Spleen (tissue), 11 donors: ENCODE data around the gene MKNK1. TPM values are rescaled to one million over a fixed set of nuclear protein-coding genes. Genes with fewer than 3 reads are reported as not detected.

Experiments used
- DNase-seq: peaks from one replicate; pipeline ENCODE4 v3.0.0-alpha.2; 2020
- H3K27ac ChIP-seq, 8 donors: fragments of 200-600 bp; sonication (generic) in 7 of 8; 1 replicate in 4 of 8; 2 replicates in 4 of 8; pipeline versions ENCODE4 v1.5.0 to v1.8.0; 2016 to 2021; ENCODE audit warnings: inconsistent platforms in 4 of 8, mild to moderate bottlenecking in 4 of 8, moderate library complexity in 1 of 8
- H3K27me3 ChIP-seq, 7 donors: fragments of 200-600 bp; sonication (generic) in 6 of 7; replicated peaks in 1 of 7; 1 replicate in 4 of 7; 2 replicates in 3 of 7; pipeline versions ENCODE4 v1.5.0 to v1.8.0; 2016 to 2021; ENCODE audit warnings: inconsistent platforms in 3 of 7, mild to moderate bottlenecking in 1 of 7
- H3K36me3 ChIP-seq, 6 donors: fragments of 200-600 bp; sonication (generic) in 5 of 6; 1 replicate in 4 of 6; 2 replicates in 2 of 6; pipeline versions ENCODE4 v1.5.0 to v1.8.0; 2016 to 2021; ENCODE audit warnings: inconsistent platforms in 2 of 6
- H3K4me1 ChIP-seq, 6 donors: fragments of 200-600 bp; sonication (generic) in 5 of 6; 1 replicate in 3 of 6; 2 replicates in 3 of 6; pipeline versions ENCODE4 v1.5.0 to v1.8.0; 2016 to 2021; ENCODE audit warnings: inconsistent platforms in 3 of 6
- H3K4me3 ChIP-seq, 8 donors: fragments of 200-600 bp; sonication (generic) in 7 of 8; 1 replicate in 4 of 8; 2 replicates in 4 of 8; pipeline versions ENCODE4 v1.5.0 to v1.8.0; 2016 to 2021; ENCODE audit warnings: inconsistent platforms in 4 of 8, mild to moderate bottlenecking in 4 of 8, moderate library complexity in 2 of 8
- H3K9me3 ChIP-seq, 8 donors: fragments of 200-600 bp; sonication (generic) in 7 of 8; 1 replicate in 4 of 8; 2 replicates in 4 of 8; pipeline versions ENCODE4 v1.5.0 to v1.8.0; 2016 to 2021; ENCODE audit warnings: inconsistent platforms in 4 of 8
- CTCF ChIP-seq, 11 experiments: fragments of 200-600 bp in 7 of 11; fragments of 450-650 bp in 4 of 11; sonication (generic) in 4 of 11; IDR thresholded peaks in 8 of 11; conservative IDR thresholded peaks in 3 of 11; 1 replicate in 7 of 11; 2 replicates in 4 of 11; pipeline versions ENCODE4 v1.4.0 to v1.8.0; 2016 to 2021; ENCODE audit warnings: antibody characterized with exemption in 11 of 11, inconsistent platforms in 4 of 11, mild to moderate bottlenecking in 1 of 11
- POLR2A ChIP-seq, 3 donors: fragments of 450-650 bp; IDR thresholded peaks; one replicate each; pipeline ENCODE4 v1.5.1; 2017; ENCODE audit warnings: antibody characterized with exemption in 3 of 3, mild to moderate bottlenecking in 1 of 3
- POLR2AphosphoS5 ChIP-seq, 3 donors: sonication (generic); formaldehyde crosslinking; IDR thresholded peaks; one replicate each; pipeline ENCODE4 v1.5.1; 2017; ENCODE audit warnings: antibody characterized with exemption in 3 of 3
- WGBS, 5 donors: extraction: QIAGEN DNeasy Blood & Tissue Kit in 3 of 5; methylation state at CpG; one replicate each; pipeline versions ENCODE4 v1.1.5 to v1.1.7; 2013 to 2018; 5-methylcytosine and 5-hydroxymethylcytosine counted together
- intact Hi-C: fragments of 100-400 bp; cut with DNase I; formaldehyde crosslinking; loops from one replicate; pipeline ENCODE4 v1.15.0; 2023; ENCODE audit warnings: low total_unique reads
- polyA plus RNA-seq, 3 donors: library from polyadenylated mRNA; stranded (reverse); fragments of 200-250 nt; gene quantifications; one replicate each; pipeline ENCODE4 v1.2.1, GENCODE V29; 2013
- total RNA-seq, 7 donors: library from RNA; depleted of rRNA in 3 of 7; stranded (reverse); fragments of >200 nt in 3 of 7; fragmentation: NEBNext Ultra II Directional in 4 of 7; extraction: Animal tissue kit (Norgen Biotek cat#: 25700) in 4 of 7; gene quantifications; one replicate each; pipeline versions ENCODE4 v1.1.0 to v1.2.1, GENCODE V29; 2016 to 2021
- donor health status: healthy with polysubstance abuse.
- donor health status: DM: no; HTN: no; CAD: no; lungs with moderate emphysema.
- donor health status: DM: no; HTN: no; CAD: no.
- donor health status: Bipolar disorder and iron deficiency.
- donor health status: healthy.
- donor health status: DM: no; HTN: no; CAD: no.
- donor health status: DM: yes; HTN: yes; CAD: no.

MKNK1 gene
- total and polyA plus RNA-seq, 10 donors: 19.2 to 169 (median 91.1) TPM

GRCh38 chr1:46558141-46558963 is 45.7 kb downstream of the MKNK1 start:
- intact Hi-C loops: no loop called here
- no peak overlapping the region for H3K27ac ChIP-seq

GRCh38 chr1:46557403-46557802 is 46.7 kb downstream of the MKNK1 start:
- intact Hi-C loops: no loop called here
- no peak for DNase-seq

More at GRCh38 chr1:46558141-46558963, 45.7 kb downstream of the MKNK1 start:
- peak; percentile 64 for DNase-seq
- no peaks in the 10 kb centered on the region for H3K27me3 ChIP-seq
- no peak overlapping the region for H3K4me3 ChIP-seq
- peaks cover 0 to 2% (median 0%) of the 10 kb centered on the region in 6 donors for H3K4me1 ChIP-seq
- TF ChIP-seq CTCF (IDR thresholded peaks at IDR 0.05 in 8 of 11, conservative IDR thresholded peaks at IDR 0.05 in 3 of 11): no peak
- no peak for TF ChIP-seq POLR2AphosphoS5 (IDR thresholded peaks at IDR 0.05)
- TF ChIP-seq POLR2A (IDR thresholded peaks at IDR 0.05): no peak
- H3K9me3 ChIP-seq: no peaks in the 10 kb centered on the region
- H3K36me3 ChIP-seq: peaks cover 2 to 64% (median 46%) of the 10 kb centered on the region in 6 donors
- WGBS, 5 donors: 85 to 90% (median 88%) methylated on average over 17 to 20 of the region's 20 CpGs

GRCh38 chr1:46556822-46557221 is 47.2 kb downstream of the MKNK1 start:
- Histone ChIP-seq H3K27me3 (peaks cover 0 to 4% (median 0%) of the 10 kb centered on the region in 7 donors), H3K27ac (no peak overlapping the region), H3K4me3 (no peak overlapping the region), H3K9me3 (no peaks in the 10 kb centered on the region), H3K36me3 (peaks cover 2 to 49% (median 33%) of the 10 kb centered on the region in 6 donors), H3K4me1 (peaks cover 0 to 2% (median 0%) of the 10 kb centered on the region in 6 donors)
- WGBS, 5 donors: 69 to 83% (median 76%) methylated on average over 3 of the region's 3 CpGs
- TF ChIP-seq CTCF (IDR thresholded peaks at IDR 0.05 in 8 of 11, conservative IDR thresholded peaks at IDR 0.05 in 3 of 11) (no peak), POLR2AphosphoS5 (IDR thresholded peaks at IDR 0.05) (no peak), POLR2A (IDR thresholded peaks at IDR 0.05) (no peak)
- intact Hi-C loops: no loop called here
- DNase-seq: no peak

More at GRCh38 chr1:46557403-46557802, 46.7 kb downstream of the MKNK1 start:
- Histone ChIP-seq H3K4me3 (no peak overlapping the region), H3K4me1 (peaks cover 0 to 2% (median 0%) of the 10 kb centered on the region in 6 donors), H3K27me3 (peaks cover 0 to 2% (median 0%) of the 10 kb centered on the region in 7 donors), H3K27ac (peak overlapping the region in 1 of 8 donors; percentile 9), H3K36me3 (peaks cover 2 to 54% (median 38%) of the 10 kb centered on the region in 6 donors), H3K9me3 (no peaks in the 10 kb centered on the region)
- no peak for TF ChIP-seq POLR2A (IDR thresholded peaks at IDR 0.05)
- TF ChIP-seq CTCF (IDR thresholded peaks at IDR 0.05 in 8 of 11, conservative IDR thresholded peaks at IDR 0.05 in 3 of 11): no peak
- no peak for TF ChIP-seq POLR2AphosphoS5 (IDR thresholded peaks at IDR 0.05)
- 67 to 83% (median 71%) methylated on average over 5 of the region's 5 CpGs for WGBS, 5 donors
